ENCODE measurements around the gene PODN. TPM values are rescaled to one million over a fixed set of nuclear protein-coding genes. Genes with fewer than 3 reads are reported as not detected.
A peak's percentile ranks its signal among the peaks of the same experiment; 100 is the strongest.

PODN gene
- total RNA-seq, 1 donor from 2014 or later = 56.5 TPM

DNA sequence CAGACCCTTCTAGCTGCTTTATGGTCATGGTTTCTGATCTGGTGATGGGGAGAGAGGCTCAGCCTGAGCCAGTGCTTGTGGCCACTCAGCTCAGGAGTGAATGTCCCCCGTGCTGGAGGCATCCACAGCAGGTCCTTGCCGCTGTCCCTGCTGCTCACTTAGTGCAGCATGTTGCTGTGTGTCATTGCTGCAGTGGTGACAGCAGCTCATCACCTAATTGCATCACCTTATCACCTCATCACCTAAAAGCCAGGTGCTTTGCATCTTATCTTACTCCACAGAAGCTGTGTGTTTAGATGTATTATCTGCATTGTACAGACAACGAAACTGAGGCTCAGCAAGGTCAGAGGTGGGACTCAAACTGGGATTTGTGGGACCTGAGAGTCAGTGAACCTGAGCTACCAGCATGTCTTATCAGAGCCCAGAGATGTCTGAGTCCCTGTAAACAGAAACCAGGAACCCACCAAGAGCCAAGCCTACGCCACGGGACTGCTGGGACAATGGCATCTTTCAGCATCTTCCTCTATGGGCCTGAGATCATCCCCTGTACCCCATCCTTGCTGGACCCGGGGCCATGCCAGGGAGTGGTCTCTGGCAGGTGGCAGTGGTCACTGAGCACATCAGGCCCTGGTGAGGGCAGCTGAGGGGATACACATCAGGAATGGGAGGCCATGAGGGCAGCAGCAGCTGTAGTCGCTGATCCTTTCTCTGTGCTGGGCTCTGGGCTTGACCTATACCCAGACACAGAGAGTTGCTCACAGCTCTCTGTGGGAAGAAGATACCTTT is 6.5 kb downstream of the PODN start:
- no peaks in the 10 kb centered on the region for H3K36me3 ChIP-seq
- H3K4me1 ChIP-seq = peaks cover 3% of the 10 kb centered on the region
- no peak for DNase-seq
- no peaks in the 10 kb centered on the region for H3K27me3 ChIP-seq
- ATAC-seq = no peak
- H3K4me3 ChIP-seq = no peak overlapping the region
- no peaks in the 10 kb centered on the region for H3K9me3 ChIP-seq
- intact Hi-C loops (cut with DNase I) = no loop called here
- H3K27ac ChIP-seq = no peak overlapping the region
- TF ChIP-seq, protein P1, sequence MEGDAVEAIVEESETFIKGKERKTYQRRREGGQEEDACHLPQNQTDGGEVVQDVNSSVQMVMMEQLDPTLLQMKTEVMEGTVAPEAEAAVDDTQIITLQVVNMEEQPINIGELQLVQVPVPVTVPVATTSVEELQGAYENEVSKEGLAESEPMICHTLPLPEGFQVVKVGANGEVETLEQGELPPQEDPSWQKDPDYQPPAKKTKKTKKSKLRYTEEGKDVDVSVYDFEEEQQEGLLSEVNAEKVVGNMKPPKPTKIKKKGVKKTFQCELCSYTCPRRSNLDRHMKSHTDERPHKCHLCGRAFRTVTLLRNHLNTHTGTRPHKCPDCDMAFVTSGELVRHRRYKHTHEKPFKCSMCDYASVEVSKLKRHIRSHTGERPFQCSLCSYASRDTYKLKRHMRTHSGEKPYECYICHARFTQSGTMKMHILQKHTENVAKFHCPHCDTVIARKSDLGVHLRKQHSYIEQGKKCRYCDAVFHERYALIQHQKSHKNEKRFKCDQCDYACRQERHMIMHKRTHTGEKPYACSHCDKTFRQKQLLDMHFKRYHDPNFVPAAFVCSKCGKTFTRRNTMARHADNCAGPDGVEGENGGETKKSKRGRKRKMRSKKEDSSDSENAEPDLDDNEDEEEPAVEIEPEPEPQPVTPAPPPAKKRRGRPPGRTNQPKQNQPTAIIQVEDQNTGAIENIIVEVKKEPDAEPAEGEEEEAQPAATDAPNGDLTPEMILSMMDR (IDR thresholded peaks at IDR 0.05) = no peak

DNA sequence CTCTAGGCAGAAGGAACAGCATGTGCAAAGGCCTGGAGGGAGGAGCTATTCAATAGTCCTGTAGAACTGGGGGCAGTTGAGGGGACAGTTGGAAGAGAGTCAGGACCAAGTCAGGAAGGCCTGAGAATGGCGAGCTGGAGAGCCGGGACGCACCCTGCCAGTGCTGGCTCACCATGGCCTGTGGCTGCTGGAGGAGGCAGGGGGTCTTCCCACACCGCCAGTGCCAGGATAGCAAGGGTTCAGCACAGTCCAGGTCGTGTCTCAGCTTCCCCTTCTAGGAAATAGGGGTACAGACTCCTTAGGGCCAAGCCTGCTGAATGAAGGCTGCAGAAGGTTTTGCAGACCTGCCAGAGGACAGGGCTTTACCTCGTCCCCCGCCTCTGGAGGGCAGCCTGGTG is 7.3 kb downstream of the PODN start:
- no peak overlapping the region for H3K4me3 ChIP-seq
- H3K9me3 ChIP-seq = no peaks in the 10 kb centered on the region
- intact Hi-C loops (cut with DNase I) = no loop called here
- H3K27me3 ChIP-seq = no peaks in the 10 kb centered on the region
- no peak overlapping the region for H3K27ac ChIP-seq
- ATAC-seq (no peak), DNase-seq (no peak)
- peaks cover 3% of the 10 kb centered on the region for H3K4me1 ChIP-seq
- H3K36me3 ChIP-seq = no peaks in the 10 kb centered on the region
- TF ChIP-seq, protein P1 (IDR thresholded peaks at IDR 0.05) = no peak

DNA sequence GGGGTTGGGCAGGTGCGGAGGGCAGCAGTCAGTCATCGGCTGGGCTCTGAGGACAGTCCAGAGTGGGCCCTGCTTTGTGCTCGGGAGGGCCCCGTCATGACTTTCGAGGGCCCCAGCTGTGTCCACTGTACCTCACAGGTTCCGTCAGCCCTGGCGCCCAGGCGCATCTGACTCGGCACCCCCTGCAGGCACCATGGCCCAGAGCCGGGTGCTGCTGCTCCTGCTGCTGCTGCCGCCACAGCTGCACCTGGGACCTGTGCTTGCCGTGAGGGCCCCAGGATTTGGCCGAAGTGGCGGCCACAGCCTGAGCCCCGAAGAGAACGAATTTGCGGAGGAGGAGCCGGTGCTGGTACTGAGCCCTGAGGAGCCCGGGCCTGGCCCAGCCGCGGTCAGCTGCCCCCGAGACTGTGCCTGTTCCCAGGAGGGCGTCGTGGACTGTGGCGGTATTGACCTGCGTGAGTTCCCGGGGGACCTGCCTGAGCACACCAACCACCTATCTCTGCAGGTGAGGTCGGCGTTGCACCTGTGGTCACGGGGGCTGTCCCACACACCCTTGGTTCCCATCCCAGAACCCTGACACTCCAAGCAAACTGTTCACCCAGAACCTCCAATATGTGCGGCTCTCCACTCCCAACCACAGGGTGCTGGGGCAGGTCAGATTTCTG is 7.8 kb downstream of the PODN start:
- Histone ChIP-seq H3K4me3 (no peak overlapping the region), H3K9me3 (no peaks in the 10 kb centered on the region), H3K27ac (no peak overlapping the region), H3K4me1 (peaks cover 3% of the 10 kb centered on the region), H3K36me3 (no peaks in the 10 kb centered on the region), H3K27me3 (no peaks in the 10 kb centered on the region)
- TF ChIP-seq, protein P1 (IDR thresholded peaks at IDR 0.05) = no peak
- ATAC-seq (no peak), DNase-seq (peak; percentile 66)
- intact Hi-C loops (cut with DNase I) = no loop called here

DNA sequence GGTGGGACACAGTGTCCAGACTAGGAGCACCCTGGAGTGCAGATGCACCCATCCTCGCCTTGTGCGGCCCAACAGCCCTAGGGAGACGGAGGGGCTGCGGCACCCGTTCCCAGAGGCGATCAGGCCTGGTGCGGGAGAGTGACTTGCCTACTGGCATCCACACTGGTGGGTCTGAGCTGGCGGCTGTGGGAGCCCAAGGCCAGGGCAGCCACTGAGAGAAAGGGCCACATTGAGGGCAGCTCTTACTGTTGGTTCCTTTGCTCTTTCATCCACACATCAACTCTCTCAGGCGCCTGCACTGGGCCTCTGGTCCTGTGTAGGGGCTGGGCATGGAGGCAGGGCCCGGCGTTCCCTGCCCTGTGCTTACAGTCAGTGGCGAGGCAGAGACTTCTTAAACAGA is 8.6 kb downstream of the PODN start:
- no peaks in the 10 kb centered on the region for H3K9me3 ChIP-seq
- no peaks in the 10 kb centered on the region for H3K27me3 ChIP-seq
- H3K4me3 ChIP-seq = no peak overlapping the region
- no peak overlapping the region for H3K27ac ChIP-seq
- no peaks in the 10 kb centered on the region for H3K36me3 ChIP-seq
- TF ChIP-seq, protein P1 (IDR thresholded peaks at IDR 0.05) = no peak
- ATAC-seq (no peak), DNase-seq (no peak)
- intact Hi-C loops (cut with DNase I) = no loop called here
- H3K4me1 ChIP-seq = peaks cover 3% of the 10 kb centered on the region

DNA sequence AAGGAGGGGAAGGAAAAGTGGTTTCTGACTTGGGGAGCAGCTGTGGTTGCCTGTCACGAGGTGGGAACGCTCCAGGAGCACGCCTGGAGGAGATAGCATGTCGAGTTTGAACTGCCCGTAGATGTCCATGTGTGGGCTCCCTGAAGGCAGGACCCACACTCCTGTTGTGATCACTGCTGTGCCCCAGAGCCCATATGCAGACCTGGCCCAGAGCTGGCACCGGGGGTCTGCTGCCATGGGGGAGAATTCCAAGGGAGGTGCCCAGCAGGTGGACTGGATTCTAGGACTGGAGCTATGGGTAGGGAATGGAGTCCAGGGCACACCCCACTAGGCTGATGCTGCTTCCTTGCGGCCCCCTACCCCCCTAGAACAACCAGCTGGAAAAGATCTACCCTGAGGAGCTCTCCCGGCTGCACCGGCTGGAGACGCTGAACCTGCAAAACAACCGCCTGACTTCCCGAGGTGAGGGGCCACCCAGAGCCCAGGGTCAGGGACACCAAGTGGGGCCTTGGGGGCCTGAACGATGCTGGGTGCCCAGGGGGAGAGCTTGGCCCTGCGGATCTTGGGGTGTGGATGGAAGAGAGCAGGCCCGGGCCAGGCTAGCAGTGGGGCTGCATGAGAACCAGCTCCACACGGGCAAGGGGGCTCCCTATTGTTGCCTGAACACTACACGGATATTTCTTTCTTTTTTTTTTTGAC is 9.3 kb downstream of the PODN start:
- intact Hi-C loops (cut with DNase I) = no loop called here
- TF ChIP-seq, protein P1 (IDR thresholded peaks at IDR 0.05) = no peak
- H3K36me3 ChIP-seq = no peaks in the 10 kb centered on the region
- no peaks in the 10 kb centered on the region for H3K9me3 ChIP-seq
- H3K27me3 ChIP-seq = no peaks in the 10 kb centered on the region
- H3K4me1 ChIP-seq = peaks cover 3% of the 10 kb centered on the region
- ATAC-seq = no peak
- no peak overlapping the region for H3K4me3 ChIP-seq
- no peak for DNase-seq
- no peak overlapping the region for H3K27ac ChIP-seq
